Measurements from ENCODE around the gene RAD51B. TPM values are rescaled to one million over a fixed set of nuclear protein-coding genes. Genes with fewer than 3 reads are reported as not detected.

The RAD51B gene
- total RNA-seq, 1 experiment from 2014 or later, result 8.5 TPM

GRCh38 chr14:68320495-68320894, 500.9 kb downstream of the RAD51B start:
- intact Hi-C loops (cut with micrococcal nuclease; ENCODE audit: unreplicated experiment), result no loop called here
- Histone ChIP-seq H3K4me3 (ENCODE audit: low read depth in 2 of 2, low read length in 2 of 2) (no peak overlapping the region), H3K27ac (ENCODE audit: low read length) (no peak overlapping the region), H3K9me3 (ENCODE audit: control insufficient read depth, insufficient read depth, low read depth, low read length) (no peaks in the 10 kb centered on the region), H3K4me1 (ENCODE audit: control insufficient read depth, insufficient read depth, low read length) (no peaks in the 10 kb centered on the region), H3K36me3 (ENCODE audit: control insufficient read depth, insufficient read depth, low read length) (no peaks in the 10 kb centered on the region), H3K27me3 (ENCODE audit: control insufficient read depth, insufficient read depth, low read length) (no peaks in the 10 kb centered on the region)
- ATAC-seq (no peak), DNase-seq (ENCODE audit: low read depth, low spot score) (no peak)
- ChIA-PET CTCF (no interaction called here), POLR2A (interaction anchor here (0.6 kb wide), 1 partner anchor 434 kb away, joined by 6 read pairs; no protein-coding TSS in a partner anchor)
- no TSS peak for BruUV-seq (replicated peaks)
- in situ Hi-C loops (cut with HindIII; ENCODE audit: low pct_unique_long_range_greater_than_20kb, low sequenced_read_pairs), result no loop called here
- TF ChIP-seq TCF7L2 (IDR thresholded peaks at IDR 0.05; ENCODE audit: low read depth, low read length), result no peak
- no peak for TF ChIP-seq CTCF (IDR thresholded peaks at IDR 0.05)

- ATAC-seq (no peak), DNase-seq (ENCODE audit: low read depth, low spot score) (no peak)
- Histone ChIP-seq H3K4me3 (ENCODE audit: low read depth in 2 of 2, low read length in 2 of 2) (no peak overlapping the region), H3K27me3 (ENCODE audit: control insufficient read depth, insufficient read depth, low read length) (no peaks in the 10 kb centered on the region), H3K36me3 (ENCODE audit: control insufficient read depth, insufficient read depth, low read length) (no peaks in the 10 kb centered on the region), H3K9me3 (ENCODE audit: control insufficient read depth, insufficient read depth, low read depth, low read length) (no peaks in the 10 kb centered on the region), H3K4me1 (ENCODE audit: control insufficient read depth, insufficient read depth, low read length) (no peaks in the 10 kb centered on the region), H3K27ac (ENCODE audit: low read length) (no peak overlapping the region)
- CTCF ChIA-PET, result interaction anchor here (0.6 kb wide), 1 partner anchor 164 kb away, joined by 4 read pairs; no protein-coding TSS in a partner anchor
- in situ Hi-C loops (cut with HindIII; ENCODE audit: low pct_unique_long_range_greater_than_20kb, low sequenced_read_pairs) (no loop called here), intact Hi-C loops (cut with micrococcal nuclease; ENCODE audit: unreplicated experiment) (no loop called here)
- no TSS peak for BruUV-seq (replicated peaks)
- no peak for TF ChIP-seq SIN3A (IDR thresholded peaks at IDR 0.05; ENCODE audit: borderline replicate concordance, insufficient read depth, low read depth, low read length)
- no peak for TF ChIP-seq REST (IDR thresholded peaks at IDR 0.05; ENCODE audit: insufficient read depth in 1 of 2, low read depth in 2 of 2, low read length in 1 of 2)
- TF ChIP-seq POLR2AphosphoS5 (IDR thresholded peaks at IDR 0.05; ENCODE audit: low read depth, low read length), result no peak
- TF ChIP-seq TCF7L2 (IDR thresholded peaks at IDR 0.05; ENCODE audit: low read depth, low read length), result no peak
- TF ChIP-seq CTCF (IDR thresholded peaks at IDR 0.05), result no peak
- POLR2A ChIA-PET, result no interaction called here
Observed at GRCh38 chr14:68322940-68323620, 503.5 kb downstream of the RAD51B start.
